HUES64 (cell line): ENCODE data around the gene GATC.

Source experiments
- H3K27ac ChIP-seq: 2 replicates; pipeline ENCODE4 v1.7.0; 2013; ENCODE audit warnings: low read depth, low read length, inconsistent platforms
- H3K27me3 ChIP-seq: 2 replicates; pipeline ENCODE4 v1.6.1; 2013; ENCODE audit warnings: mild to moderate bottlenecking, low read length; ENCODE audit not compliant: insufficient read depth
- H3K36me3 ChIP-seq: 2 replicates; pipeline ENCODE4 v1.6.1; 2013; ENCODE audit warnings: mild to moderate bottlenecking, low read length; ENCODE audit not compliant: insufficient read depth
- H3K4me1 ChIP-seq: 2 replicates; pipeline ENCODE4 v1.6.1; 2013; ENCODE audit warnings: mild to moderate bottlenecking, low read length, moderate library complexity; ENCODE audit not compliant: insufficient read depth
- H3K4me3 ChIP-seq: 2 replicates; pipeline ENCODE4 v1.5.1; 2013; ENCODE audit warnings: mild to moderate bottlenecking, low read length, moderate library complexity
- H3K9ac ChIP-seq: 2 replicates; pipeline ENCODE4 v1.6.1; 2013; ENCODE audit warnings: mild to moderate bottlenecking, low read depth, low read length
- H3K9me3 ChIP-seq: 2 replicates; pipeline ENCODE4 v1.6.1; 2013; ENCODE audit warnings: low read depth, low read length; ENCODE audit not compliant: insufficient read depth
- WGBS: fragments of 150-250, 120-280 bp; methylation state at CpG from one replicate; pipeline ENCODE4 v1.1.7; 2013; ENCODE audit warnings: missing lambda C conversion rate; 5-methylcytosine and 5-hydroxymethylcytosine counted together

The GATC gene

GRCh38 chr12:120462099-120462640, 15.9 kb downstream of the GATC start:
- no peaks in the 10 kb centered on the region for H3K27me3 ChIP-seq
- H3K27ac ChIP-seq: no peak overlapping the region
- no peak overlapping the region for H3K9ac ChIP-seq

GRCh38 chr12:120463712-120464111, 17.5 kb downstream of the GATC start:
- H3K4me3 ChIP-seq: no peak overlapping the region
- no peak overlapping the region for H3K9ac ChIP-seq
- peaks cover 4% of the 10 kb centered on the region; the same call in 1 of the 2 replicates for H3K4me1 ChIP-seq
- 92% methylated on average over 5 of the region's 5 CpGs for WGBS
- no peaks in the 10 kb centered on the region for H3K27me3 ChIP-seq
- H3K36me3 ChIP-seq: peaks cover 86% of the 10 kb centered on the region
- no peak overlapping the region for H3K27ac ChIP-seq
- H3K9me3 ChIP-seq: no peaks in the 10 kb centered on the region

More at GRCh38 chr12:120462099-120462640, 15.9 kb downstream of the GATC start:
- no peaks in the 10 kb centered on the region for H3K9me3 ChIP-seq
- 90% methylated on average over 3 of the region's 3 CpGs for WGBS
- peaks cover 94% of the 10 kb centered on the region for H3K36me3 ChIP-seq
- H3K4me1 ChIP-seq: peaks cover 4% of the 10 kb centered on the region; the same call in 1 of the 2 replicates
- no peak overlapping the region for H3K4me3 ChIP-seq

DNA sequence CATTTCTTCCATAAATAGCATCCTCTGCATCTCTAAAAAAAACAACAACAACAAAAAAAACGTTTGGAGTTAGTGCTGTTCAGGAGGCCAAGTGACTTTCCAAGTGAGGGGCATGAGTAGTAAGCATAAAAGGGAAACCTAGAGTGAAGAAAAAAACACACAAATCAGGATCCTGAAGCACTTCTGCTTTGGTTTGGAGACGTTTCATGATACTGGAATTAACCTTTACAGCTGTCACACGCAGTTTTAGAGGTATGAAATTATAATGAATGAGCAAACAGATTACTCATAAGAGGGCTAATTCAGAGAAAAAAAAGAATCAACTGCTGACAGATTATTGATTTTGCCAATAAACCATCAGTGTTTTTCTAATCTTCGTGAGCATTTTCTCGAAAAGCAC, 19.5 kb downstream of the GATC start:
- Histone ChIP-seq H3K4me1 (peaks cover 4% of the 10 kb centered on the region; the same call in 1 of the 2 replicates), H3K27ac (no peak overlapping the region), H3K9me3 (no peaks in the 10 kb centered on the region), H3K27me3 (no peaks in the 10 kb centered on the region), H3K36me3 (peaks cover 69% of the 10 kb centered on the region), H3K9ac (no peak overlapping the region), H3K4me3 (no peak overlapping the region)
- 76% methylated on average over 5 of the region's 5 CpGs for WGBS

- Histone ChIP-seq H3K4me3 (no peak overlapping the region), H3K27me3 (no peaks in the 10 kb centered on the region), H3K4me1 (peaks cover 4% of the 10 kb centered on the region; the same call in 1 of the 2 replicates), H3K36me3 (peaks cover 59% of the 10 kb centered on the region), H3K9ac (no peak overlapping the region), H3K27ac (no peak overlapping the region; the same call in 1 of the 2 replicates), H3K9me3 (no peaks in the 10 kb centered on the region)
- WGBS: 78% methylated on average over 8 of the region's 8 CpGs
Observed at GRCh38 chr12:120466560-120467315, 20.5 kb downstream of the GATC start.

DNA sequence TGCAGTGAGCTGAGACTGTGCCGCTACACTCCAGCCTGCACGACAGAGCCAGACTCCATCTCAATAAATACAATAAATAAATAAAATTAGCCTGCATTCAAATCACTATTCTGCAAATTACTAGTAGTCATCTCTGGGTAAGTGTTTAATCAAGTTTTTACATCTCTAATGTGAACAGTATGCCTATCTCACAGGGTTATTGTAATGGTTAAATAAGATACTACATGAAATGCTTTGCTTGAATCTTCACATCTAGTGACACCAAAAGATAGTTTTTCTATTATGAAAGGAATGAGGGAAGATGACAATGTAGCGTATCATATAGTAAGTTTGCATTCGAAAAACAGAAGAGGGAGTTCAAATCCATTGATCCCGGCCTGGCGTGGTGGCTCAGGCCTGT, 21.2 kb downstream of the GATC start:
- Histone ChIP-seq H3K4me3 (no peak overlapping the region), H3K4me1 (peaks cover 4% of the 10 kb centered on the region; the same call in 1 of the 2 replicates), H3K36me3 (peaks cover 52% of the 10 kb centered on the region)

DNA sequence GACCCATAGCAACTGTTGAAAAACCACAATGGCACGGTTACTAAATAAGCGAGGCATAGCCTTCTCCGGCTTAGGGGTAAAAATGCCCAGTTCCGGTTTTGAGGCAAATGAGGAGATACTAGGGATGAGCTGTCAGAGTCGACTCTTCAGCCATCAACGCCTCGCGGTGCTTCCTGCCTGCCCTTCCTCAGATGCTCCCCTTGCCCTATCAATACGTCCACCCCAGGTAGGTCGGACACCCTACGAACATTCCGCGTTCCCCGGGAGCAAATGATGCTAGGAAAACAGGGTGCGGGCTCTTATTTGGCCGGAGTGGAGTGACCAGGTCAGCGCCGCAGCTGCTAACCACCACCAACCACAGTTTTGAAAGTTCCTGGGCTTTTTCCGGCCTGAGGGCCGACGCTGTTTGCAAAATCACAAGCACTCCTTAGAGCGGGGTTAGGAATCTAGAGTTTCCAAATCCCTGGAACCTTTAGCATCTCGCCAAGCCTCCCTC, 22.1 kb downstream of the GATC start:
- Histone ChIP-seq H3K36me3 (peaks cover 43% of the 10 kb centered on the region), H3K27ac (peak overlapping the region; percentile 99), H3K4me1 (peaks cover 4% of the 10 kb centered on the region; the same call in 1 of the 2 replicates), H3K27me3 (no peaks in the 10 kb centered on the region), H3K9ac (peak overlapping the region; percentile 99), H3K9me3 (no peaks in the 10 kb centered on the region), H3K4me3 (peak overlapping the region; percentile 83)
- WGBS: 5% methylated on average over 23 of the region's 23 CpGs

More for the DNA sequence above, 21.2 kb downstream of the GATC start:
- 97% methylated on average over 6 of the region's 6 CpGs for WGBS
- no peaks in the 10 kb centered on the region for H3K9me3 ChIP-seq
- H3K27ac ChIP-seq: no peak overlapping the region
- no peaks in the 10 kb centered on the region for H3K27me3 ChIP-seq
- no peak overlapping the region for H3K9ac ChIP-seq

DNA sequence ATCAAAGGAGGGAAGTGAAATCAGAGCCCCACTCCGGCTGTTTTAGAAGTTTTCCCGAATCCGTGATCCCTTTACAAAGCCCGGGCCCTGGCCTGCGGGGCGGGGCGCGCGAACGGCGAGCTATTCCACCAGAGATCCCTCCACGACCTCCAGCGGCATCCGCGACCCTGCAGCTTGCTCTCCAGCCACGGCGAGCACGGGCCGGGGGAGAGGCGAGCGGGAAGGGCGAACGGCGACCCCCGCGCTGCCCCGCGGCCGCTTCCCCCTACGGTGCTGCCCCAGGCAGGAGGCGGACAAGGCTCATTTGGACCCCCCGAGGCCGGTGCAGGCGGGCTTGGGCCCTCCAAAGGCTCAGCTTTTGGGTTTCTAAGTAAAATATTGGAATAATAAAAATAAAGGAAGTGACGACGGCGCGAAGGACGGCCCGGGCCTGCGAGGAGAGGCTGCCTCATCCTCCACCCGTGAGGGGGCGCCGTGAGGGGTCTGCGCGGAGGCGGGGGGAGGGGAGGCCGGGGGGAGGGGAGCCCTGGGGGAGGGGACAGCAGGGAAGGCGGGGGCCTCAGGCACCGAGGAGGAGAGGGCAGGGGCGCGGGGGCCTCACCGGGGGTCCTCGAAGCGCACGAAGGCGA, 22.7 kb downstream of the GATC start:
- peaks cover 4% of the 10 kb centered on the region; the same call in 1 of the 2 replicates for H3K4me1 ChIP-seq
- under 1% methylated on average over 56 of the region's 57 CpGs for WGBS
- no peaks in the 10 kb centered on the region for H3K27me3 ChIP-seq
- peak overlapping the region; percentile 99 for H3K27ac ChIP-seq
- H3K9ac ChIP-seq: peak overlapping the region; percentile 99
- H3K9me3 ChIP-seq: no peaks in the 10 kb centered on the region
- peaks cover 37% of the 10 kb centered on the region for H3K36me3 ChIP-seq
- peak overlapping the region; percentile 83 for H3K4me3 ChIP-seq

GRCh38 chr12:120469450-120470149, 23.4 kb downstream of the GATC start, which contains the start of gene SRSF9:
TSS of gene SRSF9 (minus strand) at chr12:120469748. CDS start at chr12:120469609, 139 bp downstream.
- Histone ChIP-seq H3K4me3 (peak within 1 kb of the TSS; percentile 83), H3K27ac (peak within 1 kb of the TSS; percentile 99), H3K9ac (peak within 1 kb of the TSS; percentile 99), H3K36me3 (peaks cover 31% of the 10 kb centered on the region), H3K27me3 (no peaks in the 10 kb centered on the region), H3K4me1 (peaks cover 5% of the 10 kb centered on the region; the same call in 1 of the 2 replicates), H3K9me3 (no peaks in the 10 kb centered on the region)
- WGBS: under 1% methylated on average over 88 of the region's 88 CpGs

- Histone ChIP-seq H3K4me1 (peaks cover 10% of the 10 kb centered on the region; the same call in 1 of the 2 replicates), H3K9ac (peak overlapping the region; percentile 99), H3K9me3 (no peaks in the 10 kb centered on the region), H3K27me3 (no peaks in the 10 kb centered on the region), H3K36me3 (peaks cover 24% of the 10 kb centered on the region), H3K27ac (peak overlapping the region; percentile 99; the same call in 1 of the 2 replicates), H3K4me3 (peak overlapping the region; percentile 83)
- 71% methylated on average over 26 of the region's 26 CpGs for WGBS
Observed at GRCh38 chr12:120470150-120470784, 24.0 kb downstream of the GATC start.

- Histone ChIP-seq H3K4me1 (peaks cover 6% of the 10 kb centered on the region; the same call in 1 of the 2 replicates), H3K4me3 (no peak overlapping the region), H3K27ac (no peak overlapping the region), H3K9ac (no peak overlapping the region), H3K36me3 (peaks cover 2% of the 10 kb centered on the region; the same call in 1 of the 2 replicates), H3K9me3 (no peaks in the 10 kb centered on the region), H3K27me3 (no peaks in the 10 kb centered on the region)
Observed at GRCh38 chr12:120472521-120472920, 26.3 kb downstream of the GATC start.
